Activated CD4-positive, alpha-beta T cell treated with anti-CD3 and anti-CD28 coated beads, Interleukin-2, amount 10 ng/mL, durations not matched to agents 7 days and 5 days (primary cell): ENCODE results near the gene C18orf32. TPM values are rescaled to one million over a fixed set of nuclear protein-coding genes. Genes with fewer than 3 reads are reported as not detected.
A peak's percentile ranks its signal among the peaks of the same experiment; 100 is the strongest.
"Not testable (repeated sequence)": the region's sequence is repeated elsewhere in the genome, so short reads cannot be mapped to it uniquely, and the experiment has no call there.

Experiments
- CTCF ChIA-PET: fragments of 350-600 bp; sonication (Branson Sonifier 250); formaldehyde crosslinking; loops from one replicate; lab custom pipeline; 2021; ENCODE audit warnings: antibody characterized with exemption; lab: Charles Lee
- POLR2A ChIA-PET: fragments of 350-600 bp; sonication (Branson Sonifier 250); formaldehyde crosslinking; loops from one replicate; lab custom pipeline; 2021; ENCODE audit warnings: antibody characterized with exemption; lab: Charles Lee
- DNase-seq: peaks from one replicate; pipeline ENCODE4 v3.0.0-alpha.2; 2020
- H3K27ac Mint-ChIP-seq: one replicate; pipeline ENCODE4 v1.8.0; 2021; ENCODE audit warnings: mild to moderate bottlenecking, moderate library complexity, mixed read lengths
- H3K27me3 Mint-ChIP-seq: one replicate; pipeline ENCODE4 v1.8.0; 2021; ENCODE audit warnings: mixed read lengths
- H3K36me3 Mint-ChIP-seq: one replicate; pipeline ENCODE4 v1.8.0; 2021; ENCODE audit warnings: low read depth, mixed read lengths
- H3K4me1 Mint-ChIP-seq: one replicate; pipeline ENCODE4 v1.8.0; 2021; ENCODE audit warnings: mixed read lengths
- H3K4me3 Mint-ChIP-seq: one replicate; pipeline ENCODE4 v1.8.0; 2021; ENCODE audit warnings: mild to moderate bottlenecking, moderate library complexity, mixed read lengths
- H3K9me3 Mint-ChIP-seq: one replicate; pipeline ENCODE4 v1.8.0; 2021; ENCODE audit warnings: mixed read lengths
- total RNA-seq, 2 experiments: library from RNA; stranded (reverse); gene quantifications; one replicate each; pipeline ENCODE4 v1.2.3, GENCODE V29; 2021

The C18orf32 gene
- total RNA-seq, 2 experiments from 2014 or later = 27.3 to 34.7 TPM

GRCh38 chr18:49519101-49519971 is 32.3 kb upstream of the C18orf32 start:
- POLR2A ChIA-PET = interaction anchor here (0.6 kb wide), 1 partner anchor 467 kb away, joined by 3 read pairs; no protein-coding TSS in a partner anchor
- CTCF ChIA-PET = interaction anchor here (0.6 to 1.4 kb wide), 2 partner anchors 8 to 705 kb away, joined by 3 read pairs; no protein-coding TSS in a partner anchor
- Mint-ChIP-seq H3K4me3 (no peak overlapping the region), H3K4me1 (no peaks in the 10 kb centered on the region), H3K36me3 (no peaks in the 10 kb centered on the region), H3K9me3 (no peaks in the 10 kb centered on the region), H3K27ac (no peak overlapping the region), H3K27me3 (no peaks in the 10 kb centered on the region)
- DNase-seq = no peak

GRCh38 chr18:49517483-49517882 is 30.4 kb upstream of the C18orf32 start:
- Mint-ChIP-seq H3K36me3 (no peaks in the 10 kb centered on the region), H3K27ac (no peak overlapping the region), H3K9me3 (no peaks in the 10 kb centered on the region), H3K27me3 (no peaks in the 10 kb centered on the region), H3K4me1 (no peaks in the 10 kb centered on the region), H3K4me3 (no peak overlapping the region)
- DNase-seq = no peak
- ChIA-PET POLR2A (no interaction called here), CTCF (interaction anchor here (0.7 kb wide), 1 partner anchor 911 kb away, joined by 3 read pairs; no protein-coding TSS in a partner anchor)

GRCh38 chr18:49515516-49515915 is 28.5 kb upstream of the C18orf32 start:
- Mint-ChIP-seq H3K4me1 (no peaks in the 10 kb centered on the region), H3K27me3 (no peaks in the 10 kb centered on the region), H3K9me3 (no peaks in the 10 kb centered on the region), H3K27ac (no peak overlapping the region), H3K36me3 (no peaks in the 10 kb centered on the region), H3K4me3 (no peak overlapping the region)
- no peak for DNase-seq
- CTCF ChIA-PET = interaction anchor here (0.6 kb wide), 1 partner anchor 235 kb away, joined by 3 read pairs; no protein-coding TSS in a partner anchor
- POLR2A ChIA-PET = no interaction called here

GRCh38 chr18:49515003-49515402 is 28.0 kb upstream of the C18orf32 start:
- H3K27ac Mint-ChIP-seq, POLR2A ChIA-PET, H3K36me3 Mint-ChIP-seq: not testable (repeated sequence)

GRCh38 chr18:49514577-49514976 is 27.5 kb upstream of the C18orf32 start:
- Mint-ChIP-seq H3K4me1 (no peaks in the 10 kb centered on the region), H3K9me3 (no peaks in the 10 kb centered on the region), H3K36me3 (no peaks in the 10 kb centered on the region), H3K27ac (no peak overlapping the region), H3K27me3 (no peaks in the 10 kb centered on the region), H3K4me3 (no peak overlapping the region)
- DNase-seq = no peak
- CTCF ChIA-PET = interaction anchor here (1.3 kb wide), 1 partner anchor 345 kb away, joined by 3 read pairs; no protein-coding TSS in a partner anchor
- POLR2A ChIA-PET = no interaction called here

More at GRCh38 chr18:49515003-49515402, 28.0 kb upstream of the C18orf32 start:
- DNase-seq, H3K9me3 Mint-ChIP-seq, H3K4me1 Mint-ChIP-seq, H3K4me3 Mint-ChIP-seq, H3K27me3 Mint-ChIP-seq: not testable (repeated sequence)
- CTCF ChIA-PET = interaction anchor here (0.6 to 1.3 kb wide), 2 partner anchors 236 to 344 kb away, joined by 3 read pairs; no protein-coding TSS in a partner anchor

- H3K4me1 Mint-ChIP-seq, DNase-seq, H3K9me3 Mint-ChIP-seq, H3K4me3 Mint-ChIP-seq, POLR2A ChIA-PET, H3K27ac Mint-ChIP-seq, CTCF ChIA-PET, H3K36me3 Mint-ChIP-seq, H3K27me3 Mint-ChIP-seq: not testable (repeated sequence)
Observed at GRCh38 chr18:49512876-49513275, 25.8 kb upstream of the C18orf32 start.

- no peaks in the 10 kb centered on the region for H3K36me3 Mint-ChIP-seq
- peak; percentile 55 for DNase-seq
- no peaks in the 10 kb centered on the region for H3K4me1 Mint-ChIP-seq
- H3K27ac Mint-ChIP-seq = no peak overlapping the region
- no peaks in the 10 kb centered on the region for H3K9me3 Mint-ChIP-seq
- ChIA-PET CTCF (interaction anchor here (1.0 to 1.6 kb wide), 4 partner anchors 9 to 352 kb away, joined by 3 to 6 read pairs (median 6); no protein-coding TSS in a partner anchor), POLR2A (no interaction called here)
- H3K4me3 Mint-ChIP-seq = no peak overlapping the region
- H3K27me3 Mint-ChIP-seq = peaks cover 18% of the 10 kb centered on the region
Observed at GRCh38 chr18:49510393-49511115, 23.5 kb upstream of the C18orf32 start.

GRCh38 chr18:49506438-49506837 is 19.4 kb upstream of the C18orf32 start:
- H3K27me3 Mint-ChIP-seq = peaks cover 20% of the 10 kb centered on the region
- DNase-seq, H3K4me3 Mint-ChIP-seq, CTCF ChIA-PET, H3K36me3 Mint-ChIP-seq, H3K9me3 Mint-ChIP-seq, POLR2A ChIA-PET, H3K4me1 Mint-ChIP-seq, H3K27ac Mint-ChIP-seq: not testable (repeated sequence)

GRCh38 chr18:49503931-49504330 is 16.9 kb upstream of the C18orf32 start:
- POLR2A ChIA-PET = no interaction called here
- H3K27ac Mint-ChIP-seq = no peak overlapping the region
- CTCF ChIA-PET = interaction anchor here (0.7 to 1.0 kb wide), 3 partner anchors 55 to 786 kb away, joined by 3 to 6 read pairs (median 4); no protein-coding TSS in a partner anchor

GRCh38 chr18:49500201-49500921 is 13.3 kb upstream of the C18orf32 start:
- H3K27ac Mint-ChIP-seq = no peak overlapping the region
- ChIA-PET POLR2A (no interaction called here), CTCF (interaction anchor here (2.2 kb wide), 1 partner anchor 10 kb away, joined by 6 read pairs; no protein-coding TSS in a partner anchor)
- no peaks in the 10 kb centered on the region for H3K4me1 Mint-ChIP-seq
- H3K36me3 Mint-ChIP-seq = no peaks in the 10 kb centered on the region
- no peak for DNase-seq
- H3K4me3 Mint-ChIP-seq = no peak overlapping the region
- peaks cover 13% of the 10 kb centered on the region for H3K27me3 Mint-ChIP-seq
- H3K9me3 Mint-ChIP-seq = no peaks in the 10 kb centered on the region

More at GRCh38 chr18:49503931-49504330, 16.9 kb upstream of the C18orf32 start:
- Mint-ChIP-seq H3K36me3 (no peaks in the 10 kb centered on the region), H3K27me3 (peaks cover 28% of the 10 kb centered on the region), H3K4me3 (no peak overlapping the region), H3K4me1 (no peaks in the 10 kb centered on the region), H3K9me3 (no peaks in the 10 kb centered on the region)
- DNase-seq = no peak

GRCh38 chr18:49499046-49499637 is 12.1 kb upstream of the C18orf32 start:
- H3K27me3 Mint-ChIP-seq = peaks cover 15% of the 10 kb centered on the region
- no peaks in the 10 kb centered on the region for H3K4me1 Mint-ChIP-seq
- H3K4me3 Mint-ChIP-seq = no peak overlapping the region
- no peaks in the 10 kb centered on the region for H3K36me3 Mint-ChIP-seq
- POLR2A ChIA-PET = no interaction called here
- no peak for DNase-seq
- CTCF ChIA-PET = no interaction called here
- no peaks in the 10 kb centered on the region for H3K9me3 Mint-ChIP-seq
- H3K27ac Mint-ChIP-seq = no peak overlapping the region

GRCh38 chr18:49495480-49495879 is 8.4 kb upstream of the C18orf32 start:
- Mint-ChIP-seq H3K27ac (no peak overlapping the region), H3K4me3 (no peak overlapping the region), H3K36me3 (peaks cover 14% of the 10 kb centered on the region), H3K4me1 (peaks cover 24% of the 10 kb centered on the region), H3K9me3 (no peaks in the 10 kb centered on the region), H3K27me3 (peaks cover 8% of the 10 kb centered on the region)
- ChIA-PET CTCF (interaction anchor here (0.6 to 1.6 kb wide), 4 partner anchors 8 to 501 kb away, joined by 3 to 4 read pairs (median 3); partner anchors contain the start of gene C18orf32), POLR2A (no interaction called here)
- DNase-seq = no peak
